ENCODE data around the gene CPN2. TPM values are rescaled to one million over a fixed set of nuclear protein-coding genes. Genes with fewer than 3 reads are reported as not detected.
A peak's percentile ranks its signal among the peaks of the same experiment; 100 is the strongest.

Gene CPN2
- total and polyA plus RNA-seq, 2 donors (not counting 1 experiment from before 2014, with no cell fraction given) = not detected

GRCh38 chr3:194305356-194306108 lies 45.6 kb downstream of the CPN2 start:
- Histone ChIP-seq H2AFZ (ENCODE audit: insufficient read depth, low read depth, low read length, poor library complexity, severe bottlenecking) (no peak overlapping the region), H3K36me3 (replicated peaks in 1 of 2; ENCODE audit: control extremely low read depth in 1 of 2, control insufficient read depth in 1 of 2, extremely low read depth in 1 of 2, insufficient read depth in 2 of 2, low read length in 1 of 2) (no peaks in the 10 kb centered on the region), H3K79me2 (ENCODE audit: control insufficient read depth, insufficient read depth, low read length) (no peaks in the 10 kb centered on the region), H3K4me1 (ENCODE audit: control insufficient read depth in 2 of 2, insufficient read depth in 2 of 2, low read length in 2 of 2) (peaks cover 50 to 61% of the 10 kb centered on the region in 2 donors), H3K27me3 (replicated peaks in 1 of 4; ENCODE audit: control extremely low read depth in 1 of 4, control insufficient read depth in 3 of 4, insufficient read depth in 4 of 4, low read length in 3 of 4) (peaks cover 0 to 6% (median 2%) of the 10 kb centered on the region in 4 experiments), H3K9ac (ENCODE audit: low read length) (peak overlapping the region; percentile 51), H3K27ac (ENCODE audit: low read length in 2 of 2) (peak overlapping the region; percentile 95 to 98), H3K4me2 (replicated peaks; ENCODE audit: low read depth, low read length, poor library complexity, severe bottlenecking) (peak overlapping the region; percentile 92), H3K4me3 (ENCODE audit: control extremely low read depth in 1 of 5, extremely low read depth in 1 of 5, insufficient read depth in 1 of 5, low read depth in 2 of 5, low read length in 4 of 5) (peak overlapping the region in 2 of 5 experiments; percentile 7 to 57), H3K9me3 (ENCODE audit: control extremely low read depth in 1 of 3, control insufficient read depth in 2 of 3, insufficient read depth in 1 of 3, low read length in 2 of 3) (peaks cover 0 to 17% (median 6%) of the 10 kb centered on the region in 3 donors), H4K20me1 (ENCODE audit: control insufficient read depth, insufficient read depth, low read length, poor library complexity, severe bottlenecking) (peaks cover 5% of the 10 kb centered on the region)
- CTCF ChIA-PET = interaction anchor here (0.9 to 4.1 kb wide), 5 partner anchors 11 to 526 kb away, joined by 3 to 47 read pairs (median 6); no protein-coding TSS in a partner anchor
- peak; percentile 47 for DNase-seq
- intact Hi-C loops (cut with micrococcal nuclease) = loop anchor here (1.0 to 10.0 kb wide), 5 partner anchors 103 to 431 kb away; no protein-coding TSS in a partner anchor
- no peaks in the 10 kb centered on the region for H3K9me3 Mint-ChIP-seq (ENCODE audit: insufficient read depth)
- peak overlapping the region; percentile 91 for H3K27ac Mint-ChIP-seq
- H3K4me3 Mint-ChIP-seq = peak overlapping the region; percentile 71
- 50% methylated on average over 9 of the region's 11 CpGs for WGBS (ENCODE audit: insufficient coverage)
- POLR2A ChIA-PET = interaction anchor here (0.8 to 1.7 kb wide), 2 partner anchors 164 to 166 kb away, joined by 3 to 6 read pairs; no protein-coding TSS in a partner anchor
- TF ChIP-seq CTCF (IDR thresholded peaks at IDR 0.05) (no peak), EZH2 (IDR thresholded peaks at IDR 0.05; ENCODE audit: borderline replicate concordance, insufficient read depth, low read depth, low read length, poor library complexity, severe bottlenecking) (no peak)
- peaks cover 51% of the 10 kb centered on the region for H3K4me1 Mint-ChIP-seq
- no peaks in the 10 kb centered on the region for H3K27me3 Mint-ChIP-seq
- ATAC-seq (ENCODE audit: low read depth) = no peak
